Breast epithelium (tissue), 3 donors: ENCODE measurements around the gene SRSF9.

Source experiments
- CTCF ChIP-seq, 3 donors: fragments of 450-650 bp; IDR thresholded peaks; one replicate each; pipeline ENCODE4 v1.5.1; 2016 to 2017; ENCODE audit warnings: antibody characterized with exemption in 3 of 3, mild to moderate bottlenecking in 3 of 3, moderate library complexity in 3 of 3
- POLR2A ChIP-seq: fragments of 450-650 bp; IDR thresholded peaks from one replicate; pipeline ENCODE4 v1.6.1; 2016; ENCODE audit warnings: antibody characterized with exemption, mild to moderate bottlenecking, moderate library complexity
- POLR2AphosphoS5 ChIP-seq, 3 donors: sonication (generic); formaldehyde crosslinking; IDR thresholded peaks; one replicate each; pipeline ENCODE4 v1.6.1; 2017; ENCODE audit warnings: antibody characterized with exemption in 3 of 3

GRCh38 chr12:120468325-120468820, 1.2 kb downstream of the SRSF9 start:
- TF ChIP-seq POLR2A (no peak), CTCF (IDR thresholded peaks at IDR 0.05) (no peak), POLR2AphosphoS5 (IDR thresholded peaks at IDR 0.05) (no peak)
